Peyer's patch (tissue), 4 donors: Measurements from ENCODE around the gene RERE. TPM values are rescaled to one million over a fixed set of nuclear protein-coding genes. Genes with fewer than 3 reads are reported as not detected.

ENCODE experiments used
- DNase-seq, 3 donors: peaks; one replicate each; pipeline ENCODE4 v3.0.0-alpha.2; 2017 to 2019
- H3K27ac ChIP-seq, 4 donors: fragments of 200-600 bp; sonication (generic); one replicate each; pipeline ENCODE4 v1.5.1; 2016 to 2019
- H3K27me3 ChIP-seq, 2 donors: fragments of 200-600 bp; sonication (generic); one replicate each; pipeline ENCODE4 v1.5.1; 2019
- H3K36me3 ChIP-seq, 3 donors: fragments of 200-600 bp; sonication (generic); one replicate each; pipeline ENCODE4 v1.5.1; 2016 to 2019
- H3K4me1 ChIP-seq, 4 donors: fragments of 200-600 bp; sonication (generic); one replicate each; pipeline ENCODE4 v1.5.1; 2016 to 2019
- H3K4me3 ChIP-seq, 4 donors: fragments of 200-600 bp; sonication (generic); 1 replicate in 3 of 4; 2 replicates in 1 of 4; pipeline ENCODE4 v1.5.1; 2016 to 2019; ENCODE audit warnings: mild to moderate bottlenecking in 1 of 4
- H3K9me3 ChIP-seq, 4 donors: fragments of 200-600 bp; sonication (generic); one replicate each; pipeline ENCODE4 v1.5.1; 2016 to 2019; ENCODE audit warnings: mild to moderate bottlenecking in 1 of 4
- POLR2A ChIP-seq, 2 donors: fragments of 450-650 bp; IDR thresholded peaks; one replicate each; pipeline ENCODE4 v1.5.1; 2017; ENCODE audit warnings: antibody characterized with exemption in 2 of 2, mild to moderate bottlenecking in 2 of 2, moderate library complexity in 2 of 2
- total RNA-seq, 4 donors: library from RNA; depleted of rRNA; stranded (reverse); fragments of >200 nt; gene quantifications; one replicate each; pipeline ENCODE4 v1.1.0, GENCODE V29; 2016
- TF ChIP-seq, protein P1 (sequence below), 6 experiments: fragments of 450-650 bp in 4 of 6; fragments of 200-600 bp in 2 of 6; sonication (generic) in 1 of 6; IDR thresholded peaks; one replicate each; pipeline ENCODE4 v1.5.1; 2017 to 2019; ENCODE audit warnings: antibody characterized with exemption in 6 of 6, mild to moderate bottlenecking in 3 of 6, moderate library complexity in 1 of 6

RERE gene
- total RNA-seq, 4 donors from 2014 or later = 98.5 to 528 (median 110) TPM

DNA sequence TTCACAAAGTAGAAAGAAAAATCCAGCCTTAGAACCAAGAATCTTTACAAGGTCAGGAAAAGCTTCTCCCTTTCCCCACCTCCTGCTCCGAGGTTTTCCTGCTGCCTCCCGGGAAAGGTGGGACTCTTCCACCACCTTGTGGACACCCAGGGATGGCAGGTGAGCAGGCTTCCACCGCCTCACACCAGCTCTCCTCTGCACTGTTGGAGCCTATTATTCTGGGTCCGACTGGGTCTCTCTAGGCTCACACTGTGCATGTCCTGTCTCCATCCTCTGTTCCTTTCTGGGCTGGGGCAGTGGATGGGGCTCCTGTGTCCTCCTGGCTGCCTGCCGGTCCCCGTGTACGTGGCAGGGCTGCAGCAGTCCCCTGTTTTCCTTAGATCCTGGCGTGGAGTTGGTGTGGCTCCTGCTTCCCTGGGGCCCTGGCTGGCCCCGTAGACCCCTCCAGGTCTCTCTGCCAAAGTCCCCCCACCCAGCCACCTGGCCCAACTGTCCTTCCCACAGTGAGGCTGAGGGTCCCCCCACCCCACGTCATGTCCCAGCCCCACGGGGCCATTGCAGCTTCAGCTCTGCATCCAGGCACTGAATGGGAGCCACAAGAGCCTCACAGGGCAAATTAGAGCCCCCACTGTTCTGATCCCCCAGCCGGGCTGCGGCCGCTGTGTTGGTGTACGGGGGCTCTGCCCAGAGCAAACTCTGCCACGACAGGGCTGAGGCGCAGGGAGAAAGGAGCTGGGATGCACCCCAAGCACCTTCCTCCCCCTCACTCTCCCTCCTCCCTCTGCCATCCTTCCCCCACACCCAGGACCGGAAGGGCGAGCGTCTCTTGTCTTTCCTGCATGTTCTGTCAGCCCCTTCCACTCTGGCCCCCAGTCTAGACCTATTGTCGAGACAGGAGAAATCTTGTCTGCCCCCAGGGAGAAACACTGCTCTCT lies 502.8 kb downstream of the RERE start:
- no peaks in the 10 kb centered on the region for H3K27me3 ChIP-seq
- no peaks in the 10 kb centered on the region for H3K9me3 ChIP-seq
- H3K27ac ChIP-seq = no peak overlapping the region
- H3K4me3 ChIP-seq = no peak overlapping the region
- H3K4me1 ChIP-seq = peaks cover 3 to 21% (median 10%) of the 10 kb centered on the region in 4 donors
- peak; percentile 46 to 86 (median 84) for DNase-seq
- no peaks in the 10 kb centered on the region for H3K36me3 ChIP-seq
- TF ChIP-seq POLR2A (IDR thresholded peaks at IDR 0.05) = no peak
- TF ChIP-seq, protein P1, sequence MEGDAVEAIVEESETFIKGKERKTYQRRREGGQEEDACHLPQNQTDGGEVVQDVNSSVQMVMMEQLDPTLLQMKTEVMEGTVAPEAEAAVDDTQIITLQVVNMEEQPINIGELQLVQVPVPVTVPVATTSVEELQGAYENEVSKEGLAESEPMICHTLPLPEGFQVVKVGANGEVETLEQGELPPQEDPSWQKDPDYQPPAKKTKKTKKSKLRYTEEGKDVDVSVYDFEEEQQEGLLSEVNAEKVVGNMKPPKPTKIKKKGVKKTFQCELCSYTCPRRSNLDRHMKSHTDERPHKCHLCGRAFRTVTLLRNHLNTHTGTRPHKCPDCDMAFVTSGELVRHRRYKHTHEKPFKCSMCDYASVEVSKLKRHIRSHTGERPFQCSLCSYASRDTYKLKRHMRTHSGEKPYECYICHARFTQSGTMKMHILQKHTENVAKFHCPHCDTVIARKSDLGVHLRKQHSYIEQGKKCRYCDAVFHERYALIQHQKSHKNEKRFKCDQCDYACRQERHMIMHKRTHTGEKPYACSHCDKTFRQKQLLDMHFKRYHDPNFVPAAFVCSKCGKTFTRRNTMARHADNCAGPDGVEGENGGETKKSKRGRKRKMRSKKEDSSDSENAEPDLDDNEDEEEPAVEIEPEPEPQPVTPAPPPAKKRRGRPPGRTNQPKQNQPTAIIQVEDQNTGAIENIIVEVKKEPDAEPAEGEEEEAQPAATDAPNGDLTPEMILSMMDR (IDR thresholded peaks at IDR 0.05) = peak in 5 of 6 experiments; percentile 63 to 98 (median 96)

DNA sequence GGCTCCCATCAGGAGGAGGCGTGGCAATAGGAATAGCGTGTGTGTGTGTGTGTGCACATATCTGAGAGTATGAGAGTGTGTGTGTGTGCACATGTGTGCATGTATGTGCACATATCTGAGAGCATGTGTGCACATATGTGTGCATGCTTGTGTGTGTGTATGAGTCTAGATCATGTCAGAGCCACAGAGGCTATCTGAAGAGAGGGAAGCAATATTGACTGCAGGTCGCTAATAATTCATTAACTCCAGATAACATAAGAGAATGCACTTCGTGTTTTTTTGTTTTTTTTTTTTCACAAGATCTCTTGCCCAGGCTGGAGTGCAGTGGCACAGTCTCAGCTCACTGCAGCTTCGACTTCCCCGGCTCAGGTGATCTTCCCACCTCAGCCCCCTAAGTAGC lies 504.2 kb downstream of the RERE start:
- no peaks in the 10 kb centered on the region for H3K9me3 ChIP-seq
- H3K27ac ChIP-seq = no peak overlapping the region
- TF ChIP-seq, protein P1 (IDR thresholded peaks at IDR 0.05) = no peak
- TF ChIP-seq POLR2A (IDR thresholded peaks at IDR 0.05) = no peak
- H3K36me3 ChIP-seq = no peaks in the 10 kb centered on the region
- H3K4me3 ChIP-seq = no peak overlapping the region
- DNase-seq = no peak
- peaks cover 3 to 15% (median 6%) of the 10 kb centered on the region in 4 donors for H3K4me1 ChIP-seq
- H3K27me3 ChIP-seq = no peaks in the 10 kb centered on the region

DNA sequence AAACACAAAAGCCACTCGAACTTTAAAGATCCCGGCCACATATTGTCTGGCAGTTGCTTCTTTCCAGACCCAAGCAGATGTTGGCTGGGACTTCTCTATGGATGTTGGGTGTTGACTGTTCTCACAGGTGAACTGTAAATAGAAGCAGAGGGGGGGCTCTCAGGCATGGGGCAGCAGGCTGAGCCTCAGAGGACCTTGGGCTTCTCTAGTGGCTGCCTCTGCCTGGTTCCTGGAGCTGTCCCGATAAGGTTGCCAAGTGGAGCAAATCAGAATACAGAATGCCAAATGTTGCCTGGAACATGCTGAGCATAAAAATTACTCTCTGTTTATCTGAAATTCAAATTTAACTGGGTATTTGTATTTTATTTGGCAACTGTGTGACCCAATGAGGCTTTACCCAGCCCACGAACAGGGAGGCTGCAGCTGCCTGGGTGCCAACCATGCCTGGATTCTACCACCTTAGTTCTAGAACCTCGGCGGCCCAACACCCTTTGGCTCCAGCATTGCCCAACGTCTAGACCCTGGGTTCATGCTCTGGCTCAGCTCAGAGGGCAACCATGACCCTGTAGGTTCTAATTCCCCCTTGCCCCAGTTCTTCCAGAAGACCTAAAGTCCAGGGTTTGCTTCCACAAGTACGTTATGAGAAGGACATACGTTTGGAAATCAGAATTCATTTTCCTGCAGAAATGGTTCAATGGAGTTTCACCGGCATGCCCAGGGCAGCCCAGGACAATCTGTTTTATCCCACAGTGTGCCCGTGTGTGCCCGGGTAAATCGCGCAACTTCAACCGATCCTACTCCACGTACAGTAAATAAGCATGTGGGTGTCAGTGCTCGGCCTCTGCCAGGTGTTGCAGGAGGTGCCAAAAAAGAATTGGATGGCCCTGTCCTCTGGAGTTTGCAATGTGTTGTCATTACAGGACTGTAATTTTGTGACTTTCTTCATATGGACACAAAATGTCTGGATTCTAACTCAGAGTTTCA lies 504.9 kb downstream of the RERE start:
- H3K4me1 ChIP-seq = peaks cover 1 to 14% (median 2%) of the 10 kb centered on the region in 4 donors
- no peak overlapping the region for H3K4me3 ChIP-seq
- H3K27ac ChIP-seq = no peak overlapping the region
- no peak for DNase-seq
- no peaks in the 10 kb centered on the region for H3K36me3 ChIP-seq
- H3K27me3 ChIP-seq = no peaks in the 10 kb centered on the region
- no peak for TF ChIP-seq POLR2A (IDR thresholded peaks at IDR 0.05)
- TF ChIP-seq, protein P1 (IDR thresholded peaks at IDR 0.05) = no peak
- H3K9me3 ChIP-seq = no peaks in the 10 kb centered on the region

DNA sequence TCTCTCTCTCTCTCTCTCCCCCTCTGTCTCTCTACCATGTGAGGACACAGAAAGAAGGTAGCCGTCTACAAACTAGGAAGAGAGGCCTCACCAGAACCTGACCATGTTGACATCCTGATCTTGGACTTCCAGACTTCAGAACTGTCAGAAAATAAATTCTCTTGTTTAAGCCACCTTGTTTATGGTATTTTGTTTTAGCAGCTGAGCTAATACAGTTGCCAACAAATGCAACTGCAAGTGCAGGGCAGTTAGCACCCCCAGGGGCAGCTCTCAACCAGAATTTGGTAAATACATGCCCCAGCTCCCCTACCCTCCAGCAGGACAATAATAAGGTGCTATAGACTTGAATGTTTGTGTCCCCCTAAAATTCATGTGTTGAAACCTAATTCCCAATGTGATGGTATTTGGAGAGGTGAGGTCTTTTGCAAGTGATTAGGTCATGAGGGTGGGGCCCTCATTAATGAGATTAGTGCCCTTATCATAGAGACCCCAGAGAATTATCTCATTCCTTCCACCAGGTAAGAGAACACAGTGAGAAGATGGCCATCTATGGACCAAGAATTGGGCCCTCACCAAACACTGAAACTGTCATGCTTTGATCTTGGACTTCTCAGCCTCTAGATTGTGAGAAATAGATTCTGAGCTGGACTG lies 506.2 kb downstream of the RERE start:
- DNase-seq = no peak
- H3K27ac ChIP-seq = no peak overlapping the region
- no peak overlapping the region for H3K4me3 ChIP-seq
- no peaks in the 10 kb centered on the region for H3K36me3 ChIP-seq
- H3K4me1 ChIP-seq = peaks cover 0 to 14% (median 1%) of the 10 kb centered on the region in 4 donors
- H3K27me3 ChIP-seq = no peaks in the 10 kb centered on the region
- no peaks in the 10 kb centered on the region for H3K9me3 ChIP-seq
- TF ChIP-seq, protein P1 (IDR thresholded peaks at IDR 0.05) = no peak
- TF ChIP-seq POLR2A (IDR thresholded peaks at IDR 0.05) = no peak

DNA sequence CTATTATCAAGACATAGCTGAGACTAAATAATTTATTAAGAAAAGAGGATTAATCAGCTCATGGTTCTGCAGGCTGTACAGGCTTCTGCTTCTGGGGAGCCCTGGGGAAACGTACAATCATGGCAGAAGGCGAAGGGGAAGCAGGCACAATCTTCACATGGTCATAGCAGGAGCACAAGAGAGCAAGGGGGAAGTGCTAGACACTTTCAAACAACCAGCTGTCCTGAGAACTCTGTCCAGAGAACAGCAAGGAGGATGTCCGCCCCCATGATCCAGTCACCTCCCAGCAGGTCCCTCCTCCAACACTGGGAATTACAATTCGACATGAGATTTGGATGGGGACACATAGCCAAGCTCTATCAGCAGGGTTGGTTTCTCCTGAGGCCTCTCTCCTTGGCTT lies 509.8 kb downstream of the RERE start:
- H3K36me3 ChIP-seq = no peaks in the 10 kb centered on the region
- no peaks in the 10 kb centered on the region for H3K4me1 ChIP-seq
- no peak for TF ChIP-seq POLR2A (IDR thresholded peaks at IDR 0.05)
- TF ChIP-seq, protein P1 (IDR thresholded peaks at IDR 0.05) = no peak
- H3K4me3 ChIP-seq = no peak overlapping the region
- no peak for DNase-seq
- no peak overlapping the region for H3K27ac ChIP-seq
- no peaks in the 10 kb centered on the region for H3K9me3 ChIP-seq
- no peaks in the 10 kb centered on the region for H3K27me3 ChIP-seq
